ENCODE measurements around the gene PCDH12.

Gene PCDH12

GRCh38 chr5:141948812-141949211 is 9.2 kb downstream of the PCDH12 start:
- Histone ChIP-seq H2BK12ac (ENCODE audit: low read length) (no peak overlapping the region), H3K9ac (ENCODE audit: low read length) (no peak overlapping the region), H3K27me3 (ENCODE audit: insufficient read depth, low read length) (no peaks in the 10 kb centered on the region), H3K9me3 (ENCODE audit: insufficient read depth, low read depth, low read length) (no peaks in the 10 kb centered on the region), H3K23ac (ENCODE audit: low read length) (no peak overlapping the region), H3K79me2 (ENCODE audit: control insufficient read depth, insufficient read depth, low read length, poor library complexity) (no peaks in the 10 kb centered on the region), H3K36me3 (ENCODE audit: control insufficient read depth in 1 of 2, insufficient read depth in 2 of 2, low read length in 2 of 2) (no peaks in the 10 kb centered on the region), H2AFZ (ENCODE audit: insufficient read depth, low read length, poor library complexity) (no peak overlapping the region), H3K14ac (ENCODE audit: low read length) (no peak overlapping the region), H4K91ac (ENCODE audit: low read depth, low read length) (no peak overlapping the region), H3K4me2 (ENCODE audit: low read length) (no peak overlapping the region), H3K4me1 (ENCODE audit: control insufficient read depth in 1 of 2, insufficient read depth in 2 of 2, low read length in 2 of 2) (no peaks in the 10 kb centered on the region), H3K27ac (ENCODE audit: low read depth, low read length) (no peak overlapping the region), H2BK5ac (ENCODE audit: low read depth, low read length, poor library complexity) (no peak overlapping the region), H2BK120ac (ENCODE audit: insufficient read depth, low read length, poor library complexity) (no peak overlapping the region), H3K18ac (ENCODE audit: low read length) (no peak overlapping the region), H4K8ac (ENCODE audit: low read depth, low read length) (no peak overlapping the region), H4K12ac (ENCODE audit: low read depth, low read length) (no peak overlapping the region), H2AK5ac (ENCODE audit: low read length) (no peak overlapping the region), H3K4ac (ENCODE audit: low read depth, low read length) (no peak overlapping the region), H3K79me1 (ENCODE audit: low read length) (no peaks in the 10 kb centered on the region), H3K4me3 (ENCODE audit: low read depth, low read length) (no peak overlapping the region)
- DNase-seq, result no peak
- WGBS (ENCODE audit: extremely low coverage, insufficient coverage, insufficient read length), result no CpG with 5 or more reads among the region's 2 CpGs

GRCh38 chr5:141947316-141947715 is 10.7 kb downstream of the PCDH12 start:
- peak overlapping the region; percentile 38 for H3K9ac ChIP-seq (ENCODE audit: low read length)
- no peaks in the 10 kb centered on the region for H3K79me1 ChIP-seq (ENCODE audit: low read length)
- no peak overlapping the region for H4K12ac ChIP-seq (ENCODE audit: low read depth, low read length)
- no peak overlapping the region for H3K4me2 ChIP-seq (ENCODE audit: low read length)
- H2BK120ac ChIP-seq (ENCODE audit: insufficient read depth, low read length, poor library complexity), result no peak overlapping the region
- no peak overlapping the region for H3K27ac ChIP-seq (ENCODE audit: low read depth, low read length)
- H4K91ac ChIP-seq (ENCODE audit: low read depth, low read length), result no peak overlapping the region
- no peak overlapping the region for H2AK5ac ChIP-seq (ENCODE audit: low read length)
- H3K4me3 ChIP-seq (ENCODE audit: low read depth, low read length), result peak overlapping the region; percentile 23
- H2AFZ ChIP-seq (ENCODE audit: insufficient read depth, low read length, poor library complexity), result no peak overlapping the region
- no peaks in the 10 kb centered on the region for H3K27me3 ChIP-seq (ENCODE audit: insufficient read depth, low read length)
- H2BK5ac ChIP-seq (ENCODE audit: low read depth, low read length, poor library complexity), result no peak overlapping the region
- no peak overlapping the region for H3K18ac ChIP-seq (ENCODE audit: low read length)
- no peaks in the 10 kb centered on the region for H3K9me3 ChIP-seq (ENCODE audit: insufficient read depth, low read depth, low read length)
- no peak overlapping the region for H4K8ac ChIP-seq (ENCODE audit: low read depth, low read length)
- H3K4me1 ChIP-seq (ENCODE audit: control insufficient read depth in 1 of 2, insufficient read depth in 2 of 2, low read length in 2 of 2), result no peaks in the 10 kb centered on the region
- H3K14ac ChIP-seq (ENCODE audit: low read length), result no peak overlapping the region
- DNase-seq, result no peak
- H2BK12ac ChIP-seq (ENCODE audit: low read length), result no peak overlapping the region
- WGBS (ENCODE audit: extremely low coverage, insufficient coverage, insufficient read length), result no CpG with 5 or more reads among the region's 4 CpGs
- no peak overlapping the region for H3K23ac ChIP-seq (ENCODE audit: low read length)
- no peaks in the 10 kb centered on the region for H3K36me3 ChIP-seq (ENCODE audit: control insufficient read depth in 1 of 2, insufficient read depth in 2 of 2, low read length in 2 of 2)
- H3K79me2 ChIP-seq (ENCODE audit: control insufficient read depth, insufficient read depth, low read length, poor library complexity), result no peaks in the 10 kb centered on the region
- no peak overlapping the region for H3K4ac ChIP-seq (ENCODE audit: low read depth, low read length)

GRCh38 chr5:141945511-141946051 is 12.4 kb downstream of the PCDH12 start:
- Histone ChIP-seq H3K27me3 (ENCODE audit: insufficient read depth, low read length) (no peaks in the 10 kb centered on the region), H2BK12ac (ENCODE audit: low read length) (no peak overlapping the region), H3K14ac (ENCODE audit: low read length) (no peak overlapping the region), H3K36me3 (ENCODE audit: control insufficient read depth in 1 of 2, insufficient read depth in 2 of 2, low read length in 2 of 2) (peaks cover 0 to 2% of the 10 kb centered on the region in 2 experiments), H3K9me3 (ENCODE audit: insufficient read depth, low read depth, low read length) (no peaks in the 10 kb centered on the region), H3K4me3 (ENCODE audit: low read depth, low read length) (no peak overlapping the region), H4K12ac (ENCODE audit: low read depth, low read length) (no peak overlapping the region), H4K91ac (ENCODE audit: low read depth, low read length) (no peak overlapping the region), H3K79me1 (ENCODE audit: low read length) (no peaks in the 10 kb centered on the region), H2AFZ (ENCODE audit: insufficient read depth, low read length, poor library complexity) (no peak overlapping the region), H3K9ac (ENCODE audit: low read length) (no peak overlapping the region), H3K4ac (ENCODE audit: low read depth, low read length) (no peak overlapping the region), H2BK5ac (ENCODE audit: low read depth, low read length, poor library complexity) (no peak overlapping the region), H3K23ac (ENCODE audit: low read length) (no peak overlapping the region), H3K18ac (ENCODE audit: low read length) (no peak overlapping the region), H4K8ac (ENCODE audit: low read depth, low read length) (no peak overlapping the region), H2AK5ac (ENCODE audit: low read length) (no peak overlapping the region), H2BK120ac (ENCODE audit: insufficient read depth, low read length, poor library complexity) (no peak overlapping the region), H3K27ac (ENCODE audit: low read depth, low read length) (no peak overlapping the region), H3K4me1 (ENCODE audit: control insufficient read depth in 1 of 2, insufficient read depth in 2 of 2, low read length in 2 of 2) (no peaks in the 10 kb centered on the region), H3K79me2 (ENCODE audit: control insufficient read depth, insufficient read depth, low read length, poor library complexity) (no peaks in the 10 kb centered on the region), H3K4me2 (ENCODE audit: low read length) (no peak overlapping the region)
- DNase-seq, result no peak
- WGBS (ENCODE audit: extremely low coverage, insufficient coverage, insufficient read length), result no CpG with 5 or more reads among the region's 25 CpGs

- Histone ChIP-seq H2AFZ (ENCODE audit: insufficient read depth, low read length, poor library complexity) (no peak overlapping the region), H4K8ac (ENCODE audit: low read depth, low read length) (no peak overlapping the region), H4K91ac (ENCODE audit: low read depth, low read length) (no peak overlapping the region), H3K9me3 (ENCODE audit: insufficient read depth, low read depth, low read length) (no peaks in the 10 kb centered on the region), H2BK120ac (ENCODE audit: insufficient read depth, low read length, poor library complexity) (no peak overlapping the region), H3K9ac (ENCODE audit: low read length) (no peak overlapping the region), H3K4me3 (ENCODE audit: low read depth, low read length) (no peak overlapping the region), H3K4me2 (ENCODE audit: low read length) (no peak overlapping the region), H3K18ac (ENCODE audit: low read length) (no peak overlapping the region), H3K79me1 (ENCODE audit: low read length) (no peaks in the 10 kb centered on the region), H3K4ac (ENCODE audit: low read depth, low read length) (no peak overlapping the region), H3K79me2 (ENCODE audit: control insufficient read depth, insufficient read depth, low read length, poor library complexity) (no peaks in the 10 kb centered on the region), H4K12ac (ENCODE audit: low read depth, low read length) (no peak overlapping the region), H3K27me3 (ENCODE audit: insufficient read depth, low read length) (no peaks in the 10 kb centered on the region), H3K27ac (ENCODE audit: low read depth, low read length) (no peak overlapping the region), H3K14ac (ENCODE audit: low read length) (no peak overlapping the region), H3K23ac (ENCODE audit: low read length) (no peak overlapping the region), H2BK12ac (ENCODE audit: low read length) (no peak overlapping the region), H3K36me3 (ENCODE audit: control insufficient read depth in 1 of 2, insufficient read depth in 2 of 2, low read length in 2 of 2) (peaks cover 4 to 9% of the 10 kb centered on the region in 2 experiments), H2AK5ac (ENCODE audit: low read length) (no peak overlapping the region), H3K4me1 (ENCODE audit: control insufficient read depth in 1 of 2, insufficient read depth in 2 of 2, low read length in 2 of 2) (no peaks in the 10 kb centered on the region), H2BK5ac (ENCODE audit: low read depth, low read length, poor library complexity) (no peak overlapping the region)
- no CpG with 5 or more reads among the region's 9 CpGs for WGBS (ENCODE audit: extremely low coverage, insufficient coverage, insufficient read length)
- no peak for DNase-seq
Measured at GRCh38 chr5:141944076-141944475, 13.9 kb downstream of the PCDH12 start.
